Neural progenitor cell (in vitro differentiated cells): ENCODE data around the gene FNTB. TPM values are rescaled to one million over a fixed set of nuclear protein-coding genes. Genes with fewer than 3 reads are reported as not detected.

Experiments
- DNase-seq: peaks from one replicate; pipeline ENCODE4 v3.0.0-alpha.2; 2016; ENCODE audit warnings: low spot score
- H2AFZ ChIP-seq: fragments of 200-600 bp; sonication (generic); replicated peaks from 2 replicates; pipeline ENCODE4 v1.6.1; 2016; ENCODE audit warnings: antibody characterized with exemption
- H3F3A ChIP-seq: fragments of 200-600 bp; sonication (generic); 2 replicates; pipeline ENCODE4 v1.6.1; 2016; ENCODE audit warnings: antibody characterized with exemption, low read depth
- H3K27ac ChIP-seq: fragments of 200-600 bp; sonication (generic); 2 replicates; pipeline ENCODE4 v1.5.1; 2016; ENCODE audit warnings: mild to moderate bottlenecking
- H3K27me3 ChIP-seq: fragments of 200-600 bp; sonication (generic); 2 replicates; pipeline ENCODE4 v1.6.1; 2016; ENCODE audit warnings: mild to moderate bottlenecking, moderate library complexity
- H3K36me3 ChIP-seq: fragments of 200-600 bp; sonication (generic); 2 replicates; pipeline ENCODE4 v1.5.1; 2016
- H3K4me1 ChIP-seq: fragments of 200-600 bp; sonication (generic); 2 replicates; pipeline ENCODE4 v1.6.1; 2016; ENCODE audit warnings: mixed run types
- H3K4me2 ChIP-seq: fragments of 200-600 bp; sonication (generic); 2 replicates; pipeline ENCODE4 v1.6.1; 2016
- H3K4me3 ChIP-seq: fragments of 200-600 bp; sonication (generic); 2 replicates; pipeline ENCODE4 v1.5.1; 2016
- H3K79me2 ChIP-seq: fragments of 200-600 bp; sonication (generic); 2 replicates; pipeline ENCODE4 v1.6.1; 2016; ENCODE audit warnings: low read depth
- H3K9ac ChIP-seq: fragments of 200-600 bp; sonication (generic); 2 replicates; pipeline ENCODE4 v1.6.1; 2016
- H3K9me3 ChIP-seq: fragments of 200-600 bp; sonication (generic); 2 replicates; pipeline ENCODE4 v1.5.1; 2016; ENCODE audit warnings: low read depth
- H4K20me1 ChIP-seq: fragments of 200-600 bp; sonication (generic); 2 replicates; pipeline ENCODE4 v1.6.1; 2016; ENCODE audit warnings: low read depth
- H3K27ac Mint-ChIP-seq: 3 replicates; pipeline ENCODE4 v1.8.0; 2021; ENCODE audit warnings: mixed read lengths
- H3K27me3 Mint-ChIP-seq: 2 replicates; pipeline ENCODE4 v1.8.0; 2022; ENCODE audit warnings: low read depth, mild to moderate bottlenecking, inconsistent platforms, moderate library complexity, mixed read lengths; ENCODE audit not compliant: insufficient read depth
- H3K36me3 Mint-ChIP-seq: 3 replicates; pipeline ENCODE4 v1.8.0; 2021; ENCODE audit warnings: mixed read lengths
- H3K4me1 Mint-ChIP-seq: 3 replicates; pipeline ENCODE4 v1.8.0; 2021; ENCODE audit warnings: mixed read lengths
- H3K4me3 Mint-ChIP-seq: 3 replicates; pipeline ENCODE4 v1.8.0; 2021; ENCODE audit warnings: mild to moderate bottlenecking, moderate library complexity, mixed read lengths
- H3K9me3 Mint-ChIP-seq: 3 replicates; pipeline ENCODE4 v1.8.0; 2020; ENCODE audit warnings: mixed read lengths
- EZH2 ChIP-seq: fragments of 200-600 bp; sonication (generic); IDR thresholded peaks from 2 replicates; pipeline ENCODE4 v1.6.1; 2017; ENCODE audit warnings: antibody characterized with exemption, mild to moderate bottlenecking, moderate library complexity
- EZH2phosphoT487 ChIP-seq: fragments of 200-600 bp; sonication (generic); IDR thresholded peaks from 2 replicates; pipeline ENCODE4 v1.6.1; 2017; ENCODE audit warnings: antibody characterized with exemption
- total RNA-seq: library from RNA; depleted of rRNA; stranded (reverse); fragments of >200 nt; gene quantifications from 2 replicates; pipeline ENCODE4 v1.2.3, GENCODE V29; 2015; ENCODE audit warnings: low replicate concordance
- TF ChIP-seq, protein P1 (sequence below): fragments of 200-600 bp; sonication (generic); IDR thresholded peaks from 2 replicates; pipeline ENCODE4 v1.5.1; 2017; ENCODE audit warnings: antibody characterized with exemption, mild to moderate bottlenecking

Gene FNTB
- total RNA-seq, 1 donor from 2014 or later, result 8.0 TPM

DNA sequence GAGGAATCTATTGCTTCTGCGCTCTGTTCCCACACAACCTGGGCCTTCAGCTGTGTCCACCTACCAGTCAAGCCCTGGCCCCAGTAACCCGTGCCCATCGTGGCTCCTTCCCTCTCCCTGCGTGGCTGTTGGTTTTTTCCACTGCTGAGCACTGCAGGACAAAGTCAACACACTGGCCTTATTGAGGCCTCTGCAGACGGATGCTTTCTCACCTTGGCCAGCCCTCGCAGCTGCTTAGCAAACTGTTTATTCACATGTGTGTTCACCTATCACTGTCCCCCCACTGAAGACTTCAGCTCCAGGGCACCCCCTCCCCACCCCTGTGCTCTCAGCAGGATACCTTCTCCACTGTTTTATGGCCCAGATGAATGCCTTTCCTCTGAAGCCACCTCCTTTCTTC is 31.4 kb upstream of the FNTB start:
- H3K4me3 Mint-ChIP-seq, result no peak overlapping the region
- Histone ChIP-seq H3K4me1 (peaks cover 4% of the 10 kb centered on the region), H3K4me3 (no peak overlapping the region), H3F3A (no peaks in the 10 kb centered on the region), H3K79me2 (no peaks in the 10 kb centered on the region), H3K9me3 (no peaks in the 10 kb centered on the region), H3K27me3 (no peaks in the 10 kb centered on the region), H3K36me3 (no peaks in the 10 kb centered on the region), H3K4me2 (no peak overlapping the region), H3K27ac (no peak overlapping the region), H4K20me1 (peaks cover 5% of the 10 kb centered on the region), H3K9ac (no peak overlapping the region), H2AFZ (no peak overlapping the region)
- H3K27ac Mint-ChIP-seq, result no peak overlapping the region
- H3K27me3 Mint-ChIP-seq, result no peaks in the 10 kb centered on the region
- H3K9me3 Mint-ChIP-seq, result no peaks in the 10 kb centered on the region
- no peaks in the 10 kb centered on the region for H3K4me1 Mint-ChIP-seq
- TF ChIP-seq, protein P1, sequence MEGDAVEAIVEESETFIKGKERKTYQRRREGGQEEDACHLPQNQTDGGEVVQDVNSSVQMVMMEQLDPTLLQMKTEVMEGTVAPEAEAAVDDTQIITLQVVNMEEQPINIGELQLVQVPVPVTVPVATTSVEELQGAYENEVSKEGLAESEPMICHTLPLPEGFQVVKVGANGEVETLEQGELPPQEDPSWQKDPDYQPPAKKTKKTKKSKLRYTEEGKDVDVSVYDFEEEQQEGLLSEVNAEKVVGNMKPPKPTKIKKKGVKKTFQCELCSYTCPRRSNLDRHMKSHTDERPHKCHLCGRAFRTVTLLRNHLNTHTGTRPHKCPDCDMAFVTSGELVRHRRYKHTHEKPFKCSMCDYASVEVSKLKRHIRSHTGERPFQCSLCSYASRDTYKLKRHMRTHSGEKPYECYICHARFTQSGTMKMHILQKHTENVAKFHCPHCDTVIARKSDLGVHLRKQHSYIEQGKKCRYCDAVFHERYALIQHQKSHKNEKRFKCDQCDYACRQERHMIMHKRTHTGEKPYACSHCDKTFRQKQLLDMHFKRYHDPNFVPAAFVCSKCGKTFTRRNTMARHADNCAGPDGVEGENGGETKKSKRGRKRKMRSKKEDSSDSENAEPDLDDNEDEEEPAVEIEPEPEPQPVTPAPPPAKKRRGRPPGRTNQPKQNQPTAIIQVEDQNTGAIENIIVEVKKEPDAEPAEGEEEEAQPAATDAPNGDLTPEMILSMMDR, result no peak
- TF ChIP-seq EZH2phosphoT487, result no peak
- no peak for TF ChIP-seq EZH2
- DNase-seq, result no peak
- peaks cover 5% of the 10 kb centered on the region for H3K36me3 Mint-ChIP-seq

DNA sequence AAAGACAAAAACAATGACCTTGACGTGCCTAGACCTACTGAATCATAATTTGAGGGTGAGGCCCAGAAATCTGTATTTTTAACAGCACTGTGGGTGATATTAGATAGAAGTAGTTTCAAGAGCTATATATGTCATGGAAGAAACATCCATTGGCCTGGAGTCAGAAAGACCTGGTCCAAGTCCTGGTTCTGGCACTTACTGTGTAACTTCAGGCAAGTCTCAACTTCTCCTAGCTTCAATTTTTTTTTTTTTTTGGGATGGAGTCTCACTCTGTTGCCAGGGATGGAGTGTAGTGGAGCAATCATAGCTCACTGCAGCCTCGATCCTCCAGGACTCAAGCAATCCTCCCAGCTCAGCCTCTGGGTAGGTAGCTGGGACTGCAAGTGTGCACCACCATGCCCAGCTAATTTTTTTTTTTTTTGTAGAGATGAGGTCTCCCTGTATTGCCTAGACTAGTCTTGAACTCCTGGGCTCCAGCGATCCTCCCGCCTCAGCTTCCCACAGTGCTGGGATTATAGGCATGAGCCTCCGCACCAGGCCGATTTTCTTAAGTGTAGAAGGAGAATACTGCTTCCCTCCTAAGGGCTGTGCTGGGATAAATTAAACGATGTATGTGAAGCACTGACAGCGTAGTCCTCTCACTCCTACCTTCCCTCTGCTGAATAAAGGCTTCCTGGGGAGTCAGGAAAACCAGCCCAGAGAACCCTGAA is 29.8 kb upstream of the FNTB start:
- H3K9ac ChIP-seq, result no peak overlapping the region
- TF ChIP-seq EZH2 (no peak), EZH2phosphoT487 (no peak)
- TF ChIP-seq, protein P1, result no peak
- no peak overlapping the region for H3K4me3 ChIP-seq
- no peaks in the 10 kb centered on the region for H3K36me3 ChIP-seq
- Mint-ChIP-seq H3K4me3 (no peak overlapping the region), H3K4me1 (no peaks in the 10 kb centered on the region), H3K27me3 (no peaks in the 10 kb centered on the region), H3K9me3 (no peaks in the 10 kb centered on the region), H3K36me3 (peaks cover 2% of the 10 kb centered on the region), H3K27ac (no peak overlapping the region)
- H4K20me1 ChIP-seq, result peaks cover 12% of the 10 kb centered on the region
- no peaks in the 10 kb centered on the region for H3K9me3 ChIP-seq
- H3F3A ChIP-seq, result no peaks in the 10 kb centered on the region
- peaks cover 10% of the 10 kb centered on the region for H3K4me1 ChIP-seq
- no peak overlapping the region for H3K4me2 ChIP-seq
- no peak overlapping the region for H2AFZ ChIP-seq
- no peaks in the 10 kb centered on the region for H3K27me3 ChIP-seq
- no peaks in the 10 kb centered on the region for H3K79me2 ChIP-seq
- H3K27ac ChIP-seq, result no peak overlapping the region
- no peak for DNase-seq

DNA sequence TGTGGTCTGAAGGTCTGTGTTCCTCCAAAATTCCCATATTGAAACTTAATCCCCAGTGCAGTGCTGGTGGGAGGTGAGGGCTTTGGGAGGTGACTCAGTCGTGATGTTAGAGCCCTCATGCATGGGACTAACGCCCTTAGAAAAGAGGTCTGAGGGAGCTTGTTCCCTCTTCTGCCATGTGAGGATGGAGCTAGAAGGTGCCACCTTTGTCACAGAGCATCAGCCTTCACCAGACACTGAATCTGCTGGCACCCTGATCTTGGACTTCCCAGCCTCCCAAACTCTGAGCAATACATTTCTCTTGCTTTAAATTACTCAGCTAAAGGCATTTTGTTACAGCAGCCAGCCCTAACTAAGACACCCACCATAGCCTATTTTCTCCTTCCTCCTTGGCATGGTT is 28.5 kb upstream of the FNTB start:
- no peaks in the 10 kb centered on the region for H3K27me3 ChIP-seq
- H3K9ac ChIP-seq, result no peak overlapping the region
- no peaks in the 10 kb centered on the region for H3K79me2 ChIP-seq
- no peak overlapping the region for H3K4me3 ChIP-seq
- no peaks in the 10 kb centered on the region for H3K9me3 Mint-ChIP-seq
- no peak overlapping the region for H3K27ac ChIP-seq
- no peak overlapping the region for H3K4me3 Mint-ChIP-seq
- H3K27me3 Mint-ChIP-seq, result no peaks in the 10 kb centered on the region
- peaks cover 10% of the 10 kb centered on the region for H3K4me1 ChIP-seq
- TF ChIP-seq, protein P1, result no peak
- TF ChIP-seq EZH2 (no peak), EZH2phosphoT487 (no peak)
- H4K20me1 ChIP-seq, result peaks cover 9% of the 10 kb centered on the region
- H3K4me2 ChIP-seq, result no peak overlapping the region
- no peaks in the 10 kb centered on the region for H3K9me3 ChIP-seq
- H3K27ac Mint-ChIP-seq, result no peak overlapping the region
- no peak overlapping the region for H2AFZ ChIP-seq
- H3K4me1 Mint-ChIP-seq, result no peaks in the 10 kb centered on the region
- no peaks in the 10 kb centered on the region for H3F3A ChIP-seq
- H3K36me3 ChIP-seq, result no peaks in the 10 kb centered on the region
- peaks cover 2% of the 10 kb centered on the region for H3K36me3 Mint-ChIP-seq
- DNase-seq, result no peak
